Camera-type eye (tissue), 1 donor: ENCODE measurements around the gene TNK2. TPM values are rescaled to one million over a fixed set of nuclear protein-coding genes. Genes with fewer than 3 reads are reported as not detected.

Source experiments
- total RNA-seq: library from RNA; depleted of rRNA; stranded (reverse); fragments of >200 nt; gene quantifications from one replicate; pipeline ENCODE4 v1.2.3, GENCODE V29; 2014

TNK2 gene
- total RNA-seq, result 17.6 TPM

GRCh38 chr3:195907934-195908693, at the start of gene TNK2:
TSS of gene TNK2 (minus strand) at chr3:195908551. CDS start at chr3:195888588, 19,963 bp downstream.

Other genes with a start within 250 kb of the TNK2 start
- 15.7 TPM for gene MUC20, start 187.6 kb downstream of the TNK2 start, total RNA-seq
- gene MUC4, start 96.6 kb downstream of the TNK2 start, total RNA-seq, result 5.8 TPM
- gene TFRC, start 173.5 kb upstream of the TNK2 start, total RNA-seq, result 99.2 TPM